KMS-11 (cell line): ENCODE data around the gene KRT74.

Source experiments
- H2AFZ ChIP-seq: fragments of 200-600 bp; sonication (generic); 2 replicates; pipeline ENCODE4 v1.6.1; 2016; ENCODE audit warnings: antibody characterized with exemption, mixed run types, low read depth
- H3K27ac ChIP-seq: fragments of 200-600 bp; sonication (generic); 2 replicates; pipeline ENCODE4 v1.6.1; 2016; ENCODE audit warnings: mild to moderate bottlenecking, mixed run types
- H3K27me3 ChIP-seq: fragments of 200-600 bp; sonication (generic); 2 replicates; pipeline ENCODE4 v1.6.1; 2017; ENCODE audit warnings: mild to moderate bottlenecking, low read depth, mixed run types, moderate library complexity; ENCODE audit not compliant: insufficient read depth
- H3K36me3 ChIP-seq: fragments of 200-600 bp; sonication (generic); 2 replicates; pipeline ENCODE4 v1.6.1; 2017; ENCODE audit warnings: mild to moderate bottlenecking, mixed run types; ENCODE audit not compliant: insufficient read depth
- H3K4me1 ChIP-seq: fragments of 200-600 bp; sonication (generic); 2 replicates; pipeline ENCODE4 v1.6.1; 2016; ENCODE audit warnings: mild to moderate bottlenecking, low read depth, mixed run types; ENCODE audit not compliant: poor library complexity, severe bottlenecking
- H3K4me2 ChIP-seq: fragments of 200-600 bp; sonication (generic); 2 replicates; pipeline ENCODE4 v1.7.0; 2016; ENCODE audit warnings: mild to moderate bottlenecking, mixed run types
- H3K4me3 ChIP-seq: fragments of 200-600 bp; sonication (generic); IDR thresholded peaks from 2 replicates; pipeline ENCODE4 v1.6.1; 2017; ENCODE audit warnings: low read depth, low read length, mixed read lengths; ENCODE audit not compliant: insufficient read depth
- H3K79me2 ChIP-seq: fragments of 200-600 bp; sonication (generic); 2 replicates; pipeline ENCODE4 v1.6.1; 2016; ENCODE audit warnings: low read depth, mixed run types; ENCODE audit not compliant: insufficient read depth
- H3K9ac ChIP-seq: fragments of 200-600 bp; sonication (generic); 2 replicates; pipeline ENCODE4 v1.6.1; 2016; ENCODE audit warnings: mild to moderate bottlenecking, mixed run types
- H4K20me1 ChIP-seq: fragments of 200-600 bp; sonication (generic); 2 replicates; pipeline ENCODE4 v1.6.1; 2016; ENCODE audit warnings: mild to moderate bottlenecking, mixed run types; ENCODE audit not compliant: insufficient read depth
- TF ChIP-seq, protein P1 (sequence below): fragments of 200-600 bp; sonication (generic); conservative IDR thresholded peaks from 2 replicates; pipeline ENCODE4 v1.6.1; 2017; ENCODE audit warnings: low read depth, mild to moderate bottlenecking, antibody characterized with exemption, low read length, moderate library complexity, mixed read lengths

The KRT74 gene

DNA sequence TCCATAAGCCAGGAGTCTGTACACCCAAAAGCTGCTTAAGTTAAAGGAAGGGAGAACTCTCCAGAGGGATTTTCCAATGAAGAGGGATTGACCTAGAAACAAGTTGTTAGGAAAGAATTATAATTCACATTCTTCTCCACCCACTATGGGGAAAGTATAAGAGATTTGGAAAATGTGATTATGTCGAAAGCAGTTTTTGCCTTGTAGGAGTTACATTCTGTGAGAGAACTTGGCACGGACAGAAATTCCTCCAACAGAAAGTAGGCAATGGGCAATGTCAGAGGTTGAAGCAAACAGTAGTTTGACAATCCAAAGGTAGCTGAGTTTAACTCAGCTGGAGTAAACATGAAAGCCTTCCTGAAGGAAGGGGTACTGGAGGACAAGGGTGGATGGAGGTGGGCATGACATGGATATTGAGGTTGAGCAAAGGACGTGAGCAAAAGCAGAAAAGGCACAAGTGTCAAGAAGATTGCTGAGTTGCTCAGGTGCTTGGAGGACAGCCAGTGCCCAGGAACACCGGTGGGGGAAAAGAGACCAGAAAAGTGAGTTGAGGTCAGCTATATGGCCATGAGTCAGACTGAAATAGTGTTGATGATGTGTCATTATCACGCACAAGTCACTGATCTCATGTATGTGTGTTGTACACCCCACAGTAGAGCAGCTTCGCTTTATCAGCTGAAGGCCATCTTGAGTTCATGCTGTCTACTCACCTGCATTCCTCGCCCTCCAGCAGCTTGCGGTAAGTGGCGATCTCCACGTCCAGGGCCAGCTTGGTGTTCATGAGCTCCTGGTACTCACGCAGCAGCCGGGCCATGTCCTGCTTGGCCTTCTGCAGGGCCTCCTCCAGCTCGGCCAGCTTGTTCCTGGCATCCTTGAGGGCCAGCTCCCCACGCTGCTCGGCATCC is 57.5 kb downstream of the KRT74 start:
- no peaks in the 10 kb centered on the region for H3K36me3 ChIP-seq
- H3K4me3 ChIP-seq: no peak overlapping the region
- no peak overlapping the region for H3K4me2 ChIP-seq
- no peaks in the 10 kb centered on the region for H4K20me1 ChIP-seq
- peaks cover 16% of the 10 kb centered on the region; the same call in 1 of the 2 replicates for H3K27me3 ChIP-seq
- H2AFZ ChIP-seq: no peak overlapping the region
- no peak overlapping the region for H3K27ac ChIP-seq
- no peak overlapping the region for H3K9ac ChIP-seq
- TF ChIP-seq, protein P1, sequence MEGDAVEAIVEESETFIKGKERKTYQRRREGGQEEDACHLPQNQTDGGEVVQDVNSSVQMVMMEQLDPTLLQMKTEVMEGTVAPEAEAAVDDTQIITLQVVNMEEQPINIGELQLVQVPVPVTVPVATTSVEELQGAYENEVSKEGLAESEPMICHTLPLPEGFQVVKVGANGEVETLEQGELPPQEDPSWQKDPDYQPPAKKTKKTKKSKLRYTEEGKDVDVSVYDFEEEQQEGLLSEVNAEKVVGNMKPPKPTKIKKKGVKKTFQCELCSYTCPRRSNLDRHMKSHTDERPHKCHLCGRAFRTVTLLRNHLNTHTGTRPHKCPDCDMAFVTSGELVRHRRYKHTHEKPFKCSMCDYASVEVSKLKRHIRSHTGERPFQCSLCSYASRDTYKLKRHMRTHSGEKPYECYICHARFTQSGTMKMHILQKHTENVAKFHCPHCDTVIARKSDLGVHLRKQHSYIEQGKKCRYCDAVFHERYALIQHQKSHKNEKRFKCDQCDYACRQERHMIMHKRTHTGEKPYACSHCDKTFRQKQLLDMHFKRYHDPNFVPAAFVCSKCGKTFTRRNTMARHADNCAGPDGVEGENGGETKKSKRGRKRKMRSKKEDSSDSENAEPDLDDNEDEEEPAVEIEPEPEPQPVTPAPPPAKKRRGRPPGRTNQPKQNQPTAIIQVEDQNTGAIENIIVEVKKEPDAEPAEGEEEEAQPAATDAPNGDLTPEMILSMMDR: no peak
- H3K79me2 ChIP-seq: no peaks in the 10 kb centered on the region
- H3K4me1 ChIP-seq: no peaks in the 10 kb centered on the region
